ENCODE data around the gene ACTL10.

ACTL10 gene

GRCh38 chr20:33663161-33664084 lies 3.3 kb upstream of the ACTL10 start:
- DNase-seq (ENCODE audit: extremely low read depth in 1 of 2, low read depth in 1 of 2): peak; percentile 52 to 74

DNA sequence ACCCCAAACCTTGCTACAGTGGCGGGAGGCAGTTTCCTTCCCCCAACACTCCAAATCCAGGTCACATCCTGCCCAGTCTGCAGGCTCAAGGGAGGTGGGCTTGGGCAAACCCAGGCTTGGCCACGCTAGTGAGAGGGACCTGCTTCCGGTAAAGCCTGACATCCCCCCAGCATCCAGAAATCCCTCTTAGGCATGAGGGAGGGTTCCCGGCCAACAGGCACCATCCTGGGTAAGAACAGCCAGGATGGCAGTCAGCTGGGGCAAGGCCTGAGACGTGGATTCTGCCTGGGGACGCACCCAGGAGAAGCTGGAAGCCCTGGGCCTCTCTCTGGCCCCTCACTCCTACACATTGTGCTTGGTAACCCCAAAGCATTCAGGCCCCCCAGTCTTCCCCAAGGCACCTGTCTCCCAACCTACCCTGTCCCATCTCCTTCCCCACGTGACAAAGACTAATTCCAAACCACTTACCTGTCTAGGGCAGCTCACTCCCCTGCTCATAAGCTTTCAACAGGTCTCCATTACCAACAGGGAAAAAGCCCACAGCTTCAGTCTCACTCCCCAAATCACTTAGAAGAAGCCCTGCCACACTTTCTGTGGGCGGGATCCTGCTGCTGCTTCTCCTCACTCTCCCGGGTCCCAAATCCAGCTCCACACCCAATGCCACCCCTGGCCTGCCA lies 2.5 kb upstream of the ACTL10 start:
- DNase-seq (ENCODE audit: extremely low read depth in 1 of 2, low read depth in 1 of 2): no peak

DNA sequence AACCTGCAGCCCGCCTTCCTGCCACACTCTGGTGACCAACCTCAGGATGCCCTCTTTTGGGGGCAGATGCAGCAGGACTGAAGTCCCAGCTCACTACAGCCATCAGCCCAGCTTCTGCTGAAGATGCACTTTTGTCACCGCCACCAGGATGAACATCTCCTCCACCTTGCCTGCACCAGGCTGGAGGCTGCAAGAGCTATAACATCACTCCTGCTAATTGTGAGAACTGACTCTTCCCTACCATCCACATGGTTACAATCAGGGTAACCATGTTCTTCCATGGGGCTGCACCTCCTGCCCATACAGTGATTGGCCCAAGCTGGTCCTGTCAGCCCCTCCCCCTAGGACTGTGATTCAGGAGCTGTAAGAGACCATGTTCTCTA lies 2.0 kb upstream of the ACTL10 start:
- DNase-seq (ENCODE audit: extremely low read depth in 1 of 2, low read depth in 1 of 2): no peak

GRCh38 chr20:33667245-33667675 lies 517 bp downstream of the ACTL10 start:
- DNase-seq (ENCODE audit: extremely low read depth in 1 of 2, low read depth in 1 of 2): peak in 1 of 2 donors; percentile 19

GRCh38 chr20:33667676-33668465 lies 1.1 kb downstream of the ACTL10 start:
- peak in 1 of 2 donors; percentile 66 for DNase-seq (ENCODE audit: extremely low read depth in 1 of 2, low read depth in 1 of 2)

DNA sequence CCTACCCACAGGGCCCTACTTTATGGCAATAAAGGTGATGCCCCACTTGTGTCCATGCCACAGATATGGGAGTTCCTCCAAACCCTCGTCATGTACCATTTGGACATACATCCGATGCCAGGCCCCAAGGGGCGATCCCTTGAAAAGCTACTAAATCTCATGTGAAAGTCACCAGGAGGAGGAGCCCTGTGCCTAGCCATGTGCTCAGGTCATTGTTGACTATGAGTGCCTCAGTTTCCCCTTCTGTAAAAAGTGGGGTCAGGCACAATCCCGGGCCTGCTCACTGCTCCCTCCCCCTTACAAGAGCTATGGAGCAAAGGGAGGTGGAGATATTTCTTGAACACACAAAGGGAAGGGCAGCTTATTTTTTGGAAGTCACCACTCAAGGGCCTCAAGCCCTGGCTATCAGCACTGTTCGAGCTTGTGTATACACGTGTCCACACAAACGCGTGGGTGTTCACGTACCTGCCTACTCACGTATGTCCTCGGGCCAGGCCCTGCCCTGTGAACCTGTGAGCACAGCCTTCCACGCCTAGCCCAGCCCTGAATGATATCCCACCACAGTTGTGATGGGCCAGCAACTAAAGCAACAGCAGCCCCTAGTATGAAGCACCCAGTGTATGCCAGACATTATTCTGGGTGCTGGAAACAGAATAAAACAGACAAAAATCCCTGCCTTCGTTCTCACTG lies 1.9 kb downstream of the ACTL10 start:
- no peak for DNase-seq (ENCODE audit: extremely low read depth in 1 of 2, low read depth in 1 of 2)

DNA sequence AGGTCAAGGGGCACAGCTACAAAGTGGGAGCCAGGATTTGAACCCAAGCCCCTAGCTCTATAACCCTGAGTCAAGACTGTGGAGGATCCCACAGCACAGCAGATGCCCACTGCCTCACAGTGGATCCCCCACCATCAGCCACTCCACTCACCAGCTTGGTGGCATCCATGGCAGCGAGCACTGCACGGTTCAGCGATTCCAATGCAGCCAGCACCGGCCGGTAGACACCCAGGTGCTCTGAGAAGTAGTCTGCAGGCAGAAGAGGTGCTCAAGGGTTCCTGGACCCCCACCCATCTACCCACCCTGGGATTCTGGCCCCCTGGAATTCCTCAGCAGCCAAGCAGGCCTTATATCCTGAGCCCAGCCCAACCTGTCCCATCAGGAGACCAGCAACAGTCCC lies 2.5 kb downstream of the ACTL10 start:
- no peak for DNase-seq (ENCODE audit: extremely low read depth in 1 of 2, low read depth in 1 of 2)

DNA sequence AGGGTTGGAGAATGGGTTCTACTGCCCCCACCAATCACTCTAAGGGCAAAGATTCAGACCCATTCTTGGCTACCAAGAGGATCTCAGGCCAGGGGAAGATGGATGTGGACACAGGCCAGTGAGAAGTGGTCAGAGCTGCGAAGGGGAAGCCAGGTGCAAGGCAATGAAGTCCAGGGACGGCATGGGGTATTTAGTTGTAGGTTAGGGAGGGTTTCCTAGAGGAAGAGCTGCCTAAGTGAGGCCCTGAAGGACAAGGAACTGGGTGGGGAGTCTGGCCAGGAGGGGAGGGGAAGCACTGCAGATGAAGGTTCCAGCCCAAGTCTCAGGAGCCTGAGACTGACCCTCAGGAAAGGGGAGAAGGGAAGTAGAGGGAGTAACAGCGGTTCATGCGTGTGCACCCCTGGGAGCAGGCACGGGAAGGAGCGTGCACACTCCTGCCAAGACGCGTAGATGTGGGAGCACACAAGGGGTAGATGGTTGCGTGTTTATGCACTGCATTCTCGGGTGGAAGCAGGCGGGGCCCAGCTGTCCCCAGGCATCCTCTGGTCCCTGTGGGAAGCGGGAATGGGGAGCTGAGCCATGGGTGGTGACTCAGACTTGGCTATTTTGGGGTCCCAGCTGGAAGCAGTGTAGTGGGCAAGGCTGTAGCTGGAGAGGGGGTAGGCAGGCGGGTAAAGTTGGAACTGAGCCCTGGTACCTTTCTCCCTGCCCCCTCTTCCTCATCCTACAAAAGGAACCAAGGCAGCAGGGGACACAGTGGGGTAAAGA lies 3.3 kb downstream of the ACTL10 start:
- DNase-seq (ENCODE audit: extremely low read depth in 1 of 2, low read depth in 1 of 2): no peak

GRCh38 chr20:33670715-33671499 lies 4.2 kb downstream of the ACTL10 start:
- no peak for DNase-seq (ENCODE audit: extremely low read depth in 1 of 2, low read depth in 1 of 2)

DNA sequence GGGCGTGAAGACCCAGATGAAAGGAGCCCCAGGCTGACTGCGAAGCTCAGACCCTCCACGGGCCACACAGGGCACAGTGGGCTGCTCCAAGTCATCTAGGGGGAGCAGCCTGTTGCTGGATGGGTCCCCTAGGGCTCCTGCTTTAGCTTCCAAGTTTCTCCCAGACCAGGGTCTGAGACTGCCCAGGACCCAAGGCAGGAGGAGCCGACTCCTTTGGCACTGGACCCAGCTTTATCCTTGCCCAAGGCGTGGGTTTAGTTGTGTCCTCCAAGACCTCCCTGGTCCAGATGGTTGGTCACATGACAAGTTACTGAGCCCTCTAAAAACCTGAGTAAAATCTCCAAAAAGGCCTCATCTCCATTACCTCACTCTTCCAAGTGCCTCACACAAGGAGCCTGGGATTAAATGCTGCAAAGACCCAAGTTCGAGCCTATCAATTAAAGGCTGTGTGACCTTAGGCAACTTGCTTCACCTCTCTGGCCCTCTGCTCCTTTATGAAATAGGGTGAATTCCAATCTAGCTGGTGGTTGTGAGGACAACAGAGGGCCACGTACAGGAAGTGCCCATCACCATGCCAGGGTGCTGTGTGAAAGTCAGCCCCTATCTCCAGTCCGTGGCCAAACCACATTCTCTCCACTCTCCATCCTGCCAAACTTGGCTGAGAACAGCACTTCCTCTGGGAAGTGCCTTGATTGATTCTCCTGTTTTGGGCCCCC lies 5.0 kb downstream of the ACTL10 start:
- no peak for DNase-seq (ENCODE audit: extremely low read depth in 1 of 2, low read depth in 1 of 2)

- DNase-seq (ENCODE audit: extremely low read depth in 1 of 2, low read depth in 1 of 2): no peak
These were observed 5.8 kb downstream of the ACTL10 start for GRCh38 chr20:33672426-33673113.

DNA sequence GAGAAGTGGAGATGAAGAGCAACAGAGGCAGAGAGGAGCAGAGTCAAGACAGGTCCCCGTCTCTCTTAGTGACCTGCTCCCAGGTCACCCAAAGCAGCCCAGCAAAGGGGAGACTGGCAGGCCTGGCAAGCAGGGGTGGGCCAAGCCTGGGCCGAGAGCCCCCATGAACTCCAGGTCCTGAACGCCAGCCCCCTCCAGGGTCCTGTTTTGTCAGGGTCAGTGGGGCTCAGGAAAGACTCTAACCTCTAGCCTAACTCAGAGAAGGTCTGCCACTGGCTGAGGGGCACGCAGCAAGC lies 6.3 kb downstream of the ACTL10 start:
- DNase-seq (ENCODE audit: extremely low read depth in 1 of 2, low read depth in 1 of 2): no peak

- no peak for DNase-seq (ENCODE audit: extremely low read depth in 1 of 2, low read depth in 1 of 2)
These were observed 6.9 kb downstream of the ACTL10 start for GRCh38 chr20:33673410-33674293.

GRCh38 chr20:33674294-33675135 lies 7.8 kb downstream of the ACTL10 start, which contains the start of gene NECAB3:
NECAB3 (minus strand) TSS chr20:33674428; CDS start chr20:33674352, 76 bp downstream.
- peak in 1 of 2 donors; percentile 38 for DNase-seq (ENCODE audit: extremely low read depth in 1 of 2, low read depth in 1 of 2)

GRCh38 chr20:33675136-33675959 lies 8.6 kb downstream of the ACTL10 start:
- no peak for DNase-seq (ENCODE audit: extremely low read depth in 1 of 2, low read depth in 1 of 2)

Measured in activated CD8-positive, alpha-beta memory T cell treated with anti-CD3 and anti-CD28 coated beads for 1 hour (primary cell).